Measurements from ENCODE around the gene TUT1. TPM values are rescaled to one million over a fixed set of nuclear protein-coding genes. Genes with fewer than 3 reads are reported as not detected.

Gene TUT1
- total RNA-seq, 4 donors from 2014 or later = 7.1 to 19.3 (median 8.6) TPM

DNA sequence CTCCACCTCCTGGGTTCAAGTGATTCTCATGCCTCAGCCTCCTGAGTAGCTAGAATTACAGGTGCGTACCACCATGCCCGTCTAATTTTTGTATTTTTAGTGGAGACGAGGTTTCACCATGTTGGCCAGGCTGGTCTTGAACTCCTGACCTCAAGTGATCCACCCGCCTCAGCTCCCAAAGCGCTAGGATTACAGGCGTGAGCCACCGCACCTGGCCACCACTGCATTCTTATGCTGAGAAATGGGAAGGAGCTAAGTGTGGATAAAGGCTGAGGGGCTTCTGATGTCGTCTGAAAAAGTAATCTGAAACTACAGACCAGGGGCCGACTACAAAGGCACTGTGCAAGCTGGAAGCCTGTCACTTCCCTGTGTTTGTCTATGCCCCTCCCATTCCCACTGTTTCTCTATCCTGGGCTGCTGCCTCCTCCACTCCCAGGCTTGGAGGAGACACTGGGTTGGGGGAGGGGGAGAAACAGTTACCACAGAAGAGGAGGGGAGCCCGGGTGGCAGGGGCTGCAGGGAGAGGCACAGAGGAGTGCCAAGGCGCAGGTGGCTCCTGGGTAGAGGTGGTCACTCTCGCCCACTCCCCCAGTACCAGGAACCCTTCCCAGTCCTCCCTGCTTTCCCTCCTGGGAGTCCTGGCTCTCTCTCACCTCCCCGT lies 13.3 kb upstream of the TUT1 start:
- no peaks in the 10 kb centered on the region for H3K27me3 ChIP-seq
- H3K27ac ChIP-seq = no peak overlapping the region
- H3K4me1 ChIP-seq = peaks cover 7 to 9% of the 10 kb centered on the region in 2 donors
- no peak overlapping the region for H3K4me3 ChIP-seq
- TF ChIP-seq POLR2A (IDR thresholded peaks at IDR 0.05) (no peak), CTCF (IDR thresholded peaks at IDR 0.05) (no peak)
- DNase-seq = no peak
- intact Hi-C loops (cut with DNase I; ENCODE audit: low total_unique reads) = no loop called here
- no peaks in the 10 kb centered on the region for H3K9me3 ChIP-seq
- no peaks in the 10 kb centered on the region for H3K36me3 ChIP-seq

DNA sequence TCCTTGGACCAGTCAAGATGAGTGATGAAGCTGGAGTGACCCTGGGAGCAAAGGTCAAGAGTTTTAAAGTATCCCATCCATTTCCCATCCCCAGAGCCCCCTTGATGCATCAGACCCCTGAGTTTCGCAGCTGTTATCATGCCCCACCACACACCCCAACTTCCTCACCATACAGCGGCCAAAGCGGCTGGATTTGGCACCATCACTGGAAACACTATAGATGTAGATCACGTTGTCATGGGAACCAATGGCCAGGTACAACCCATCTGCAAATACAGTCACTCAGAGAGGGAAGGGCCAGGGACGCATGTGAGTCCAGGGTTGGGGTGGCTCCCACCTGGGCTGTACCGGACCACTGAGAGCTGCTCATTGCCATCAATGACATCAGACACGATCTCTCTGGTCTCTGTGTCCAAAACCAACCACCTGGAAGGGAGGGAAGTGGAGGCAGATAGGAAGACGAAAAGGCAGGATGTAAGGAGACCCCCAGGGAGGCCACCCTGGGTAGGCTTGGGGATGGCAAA lies 12.5 kb upstream of the TUT1 start:
- no peaks in the 10 kb centered on the region for H3K9me3 ChIP-seq
- peaks cover 9 to 10% of the 10 kb centered on the region in 2 donors for H3K4me1 ChIP-seq
- TF ChIP-seq POLR2A (IDR thresholded peaks at IDR 0.05) = no peak
- TF ChIP-seq CTCF (IDR thresholded peaks at IDR 0.05) = no peak
- DNase-seq = no peak
- H3K36me3 ChIP-seq = no peaks in the 10 kb centered on the region
- H3K27ac ChIP-seq = peak overlapping the region in 1 of 2 donors; percentile 94
- H3K4me3 ChIP-seq = no peak overlapping the region
- intact Hi-C loops (cut with DNase I; ENCODE audit: low total_unique reads) = no loop called here
- no peaks in the 10 kb centered on the region for H3K27me3 ChIP-seq

GRCh38 chr11:62603072-62603408 lies 11.7 kb upstream of the TUT1 start:
- TF ChIP-seq CTCF (IDR thresholded peaks at IDR 0.05) = no peak
- no peak for TF ChIP-seq POLR2A (IDR thresholded peaks at IDR 0.05)
- Histone ChIP-seq H3K27ac (peak overlapping the region; percentile 90 to 94), H3K9me3 (no peaks in the 10 kb centered on the region), H3K27me3 (no peaks in the 10 kb centered on the region), H3K4me3 (peak overlapping the region; percentile 58 to 80), H3K4me1 (peaks cover 9 to 10% of the 10 kb centered on the region in 2 donors), H3K36me3 (no peaks in the 10 kb centered on the region)
- intact Hi-C loops (cut with DNase I; ENCODE audit: low total_unique reads) = no loop called here
- no peak for DNase-seq

DNA sequence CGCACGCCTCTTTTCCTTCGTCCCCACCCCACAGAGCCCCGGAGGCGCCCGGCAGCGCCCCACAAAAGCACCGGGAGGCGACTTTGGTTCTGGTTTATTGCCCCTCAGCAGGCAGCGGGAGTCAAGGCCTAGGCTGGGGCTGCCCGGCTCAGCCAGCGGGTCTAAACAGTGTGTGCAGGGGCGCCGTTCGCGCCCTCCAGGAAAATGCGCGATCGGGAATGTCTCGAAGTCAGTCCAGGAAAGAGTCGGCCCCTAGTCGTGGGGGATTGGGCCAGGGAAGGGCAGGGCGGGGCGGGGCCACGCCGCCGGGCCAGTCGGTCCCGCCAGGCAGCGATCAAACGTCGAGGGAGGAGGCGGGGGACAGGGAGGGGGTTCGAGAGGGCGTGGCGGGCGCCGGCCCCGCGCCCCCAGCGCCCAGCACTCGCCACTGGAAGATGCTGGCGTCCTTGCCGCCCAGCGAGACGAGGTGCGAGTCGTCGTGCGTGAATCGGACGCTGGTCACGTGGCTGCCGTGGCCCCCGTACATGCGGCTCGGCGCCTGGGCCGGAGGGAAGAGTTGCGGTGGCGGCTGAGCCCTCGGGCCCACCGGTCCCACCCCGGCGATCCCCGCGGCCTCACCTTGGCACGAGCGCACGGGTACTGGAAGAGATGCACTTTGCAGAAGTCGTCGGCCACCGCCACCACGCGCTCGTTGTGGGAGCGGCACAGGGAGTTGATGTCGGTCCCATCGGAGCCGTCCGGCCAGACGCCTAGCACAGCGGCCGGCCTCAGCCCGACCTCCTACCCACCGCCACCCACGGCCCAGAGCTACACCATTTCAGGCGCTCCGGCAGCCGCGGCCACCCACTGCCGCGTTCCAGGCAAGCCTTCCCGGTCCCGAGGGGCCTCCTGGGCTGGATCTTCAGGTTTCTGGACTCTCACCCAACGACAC lies 11.1 kb upstream of the TUT1 start:
- Histone ChIP-seq H3K9me3 (no peaks in the 10 kb centered on the region), H3K27ac (peak overlapping the region; percentile 90 to 94), H3K27me3 (no peaks in the 10 kb centered on the region), H3K4me3 (peak overlapping the region; percentile 58 to 80), H3K36me3 (no peaks in the 10 kb centered on the region), H3K4me1 (peaks cover 9 to 10% of the 10 kb centered on the region in 2 donors)
- intact Hi-C loops (cut with DNase I; ENCODE audit: low total_unique reads) = no loop called here
- peak; percentile 67 to 73 for DNase-seq
- TF ChIP-seq POLR2A (IDR thresholded peaks at IDR 0.05) = no peak
- TF ChIP-seq CTCF (IDR thresholded peaks at IDR 0.05) = peak in 2 of 4 experiments; percentile 27 to 34
